Measurements from ENCODE around the gene RAP1GAP2. TPM values are rescaled to one million over a fixed set of nuclear protein-coding genes. Genes with fewer than 3 reads are reported as not detected.

RAP1GAP2 gene
- total RNA-seq, 2 donors from 2014 or later, result 22.4 to 32.9 TPM

- Histone ChIP-seq H3K27ac (no peak overlapping the region), H3K36me3 (peaks cover 8% of the 10 kb centered on the region), H3K9me3 (peaks cover 0 to 8% of the 10 kb centered on the region in 2 donors), H3K4me1 (no peaks in the 10 kb centered on the region), H3K27me3 (no peaks in the 10 kb centered on the region), H3K4me3 (no peak overlapping the region)
- no peak for DNase-seq (ENCODE audit: low spot score)
- TF ChIP-seq, protein P1, sequence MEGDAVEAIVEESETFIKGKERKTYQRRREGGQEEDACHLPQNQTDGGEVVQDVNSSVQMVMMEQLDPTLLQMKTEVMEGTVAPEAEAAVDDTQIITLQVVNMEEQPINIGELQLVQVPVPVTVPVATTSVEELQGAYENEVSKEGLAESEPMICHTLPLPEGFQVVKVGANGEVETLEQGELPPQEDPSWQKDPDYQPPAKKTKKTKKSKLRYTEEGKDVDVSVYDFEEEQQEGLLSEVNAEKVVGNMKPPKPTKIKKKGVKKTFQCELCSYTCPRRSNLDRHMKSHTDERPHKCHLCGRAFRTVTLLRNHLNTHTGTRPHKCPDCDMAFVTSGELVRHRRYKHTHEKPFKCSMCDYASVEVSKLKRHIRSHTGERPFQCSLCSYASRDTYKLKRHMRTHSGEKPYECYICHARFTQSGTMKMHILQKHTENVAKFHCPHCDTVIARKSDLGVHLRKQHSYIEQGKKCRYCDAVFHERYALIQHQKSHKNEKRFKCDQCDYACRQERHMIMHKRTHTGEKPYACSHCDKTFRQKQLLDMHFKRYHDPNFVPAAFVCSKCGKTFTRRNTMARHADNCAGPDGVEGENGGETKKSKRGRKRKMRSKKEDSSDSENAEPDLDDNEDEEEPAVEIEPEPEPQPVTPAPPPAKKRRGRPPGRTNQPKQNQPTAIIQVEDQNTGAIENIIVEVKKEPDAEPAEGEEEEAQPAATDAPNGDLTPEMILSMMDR (IDR thresholded peaks at IDR 0.05), result no peak
These were observed 221.7 kb downstream of the RAP1GAP2 start for GRCh38 chr17:3017936-3018335.

DNA sequence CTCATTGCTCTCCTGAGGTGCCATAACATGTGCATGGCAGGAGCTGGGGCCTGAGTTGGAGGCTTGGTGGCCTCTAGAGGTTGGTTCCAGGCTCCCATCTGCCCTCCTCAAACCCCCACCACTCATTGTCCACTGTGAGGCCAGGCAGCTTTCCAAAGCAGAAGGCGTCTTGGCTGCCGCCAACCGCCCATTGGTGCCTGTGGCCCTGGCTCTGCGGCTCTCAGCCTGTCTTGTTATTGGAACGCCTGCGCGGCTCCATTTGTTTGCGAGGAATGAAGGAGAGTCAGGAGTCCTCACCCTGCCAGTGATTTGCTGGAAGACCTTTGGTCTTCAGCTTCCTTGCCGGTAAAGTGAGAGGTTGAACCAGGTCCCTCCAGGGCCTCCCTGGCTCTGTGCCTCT, 223.5 kb downstream of the RAP1GAP2 start:
- no peaks in the 10 kb centered on the region for H3K27me3 ChIP-seq
- DNase-seq (ENCODE audit: low spot score), result no peak
- no peak overlapping the region for H3K4me3 ChIP-seq
- no peaks in the 10 kb centered on the region for H3K4me1 ChIP-seq
- TF ChIP-seq, protein P1 (IDR thresholded peaks at IDR 0.05), result no peak
- peaks cover 0 to 8% of the 10 kb centered on the region in 2 donors for H3K9me3 ChIP-seq
- no peak overlapping the region for H3K27ac ChIP-seq
- H3K36me3 ChIP-seq, result peaks cover 8% of the 10 kb centered on the region

GRCh38 chr17:3020381-3020780, 224.1 kb downstream of the RAP1GAP2 start:
- no peak for DNase-seq (ENCODE audit: low spot score)
- peaks cover 0 to 8% of the 10 kb centered on the region in 2 donors for H3K9me3 ChIP-seq
- no peak overlapping the region for H3K27ac ChIP-seq
- H3K27me3 ChIP-seq, result no peaks in the 10 kb centered on the region
- TF ChIP-seq, protein P1 (IDR thresholded peaks at IDR 0.05), result no peak
- no peaks in the 10 kb centered on the region for H3K4me1 ChIP-seq
- H3K36me3 ChIP-seq, result peaks cover 8% of the 10 kb centered on the region
- H3K4me3 ChIP-seq, result no peak overlapping the region

DNA sequence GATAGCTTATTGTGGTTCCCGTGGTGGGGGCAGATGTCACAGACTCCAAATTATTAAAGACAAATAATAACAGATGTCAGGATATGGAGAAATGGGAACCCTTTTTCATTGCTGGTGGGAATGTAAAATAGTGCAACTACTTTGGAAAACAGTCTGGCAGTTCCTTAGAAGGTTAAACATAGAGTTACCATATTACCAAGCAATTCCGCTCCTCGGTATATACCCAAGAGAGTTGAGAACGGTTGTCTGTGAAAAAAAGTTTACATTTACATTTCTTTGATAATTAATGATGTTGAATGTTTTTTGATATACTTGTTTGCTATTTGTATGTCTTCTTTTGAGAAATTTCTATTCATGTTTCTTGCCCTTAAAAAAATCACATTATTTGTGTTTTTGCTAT, 226.0 kb downstream of the RAP1GAP2 start:
- no peak for DNase-seq (ENCODE audit: low spot score)
- H3K4me3 ChIP-seq, result no peak overlapping the region
- no peaks in the 10 kb centered on the region for H3K4me1 ChIP-seq
- no peak overlapping the region for H3K27ac ChIP-seq
- H3K27me3 ChIP-seq, result no peaks in the 10 kb centered on the region
- peaks cover 21% of the 10 kb centered on the region for H3K36me3 ChIP-seq
- TF ChIP-seq, protein P1 (IDR thresholded peaks at IDR 0.05), result no peak
- H3K9me3 ChIP-seq, result peaks cover 0 to 8% of the 10 kb centered on the region in 2 donors

DNA sequence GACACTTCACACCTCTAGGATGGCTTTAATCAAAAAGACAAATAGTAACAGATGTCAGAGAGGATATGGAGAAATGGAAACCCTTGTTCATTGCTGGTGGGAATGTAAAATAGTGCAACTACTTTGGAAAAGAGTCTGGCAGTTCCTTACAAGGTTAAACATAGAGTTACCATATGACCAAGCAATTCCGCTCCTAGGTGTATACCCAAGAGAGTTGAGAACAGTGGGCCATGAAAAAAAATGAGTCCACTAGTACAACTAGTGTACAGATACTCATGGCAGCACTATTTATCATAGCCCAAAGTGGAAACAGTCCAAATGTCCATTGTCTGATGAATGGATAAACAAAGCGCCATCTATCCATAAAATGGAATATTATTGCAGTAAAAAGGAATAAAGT, 228.1 kb downstream of the RAP1GAP2 start:
- Histone ChIP-seq H3K27me3 (no peaks in the 10 kb centered on the region), H3K9me3 (peaks cover 0 to 8% of the 10 kb centered on the region in 2 donors), H3K4me3 (no peak overlapping the region), H3K27ac (no peak overlapping the region), H3K4me1 (peaks cover 0 to 11% of the 10 kb centered on the region in 2 donors), H3K36me3 (peaks cover 21% of the 10 kb centered on the region)
- TF ChIP-seq, protein P1 (IDR thresholded peaks at IDR 0.05), result no peak
- no peak for DNase-seq (ENCODE audit: low spot score)

DNA sequence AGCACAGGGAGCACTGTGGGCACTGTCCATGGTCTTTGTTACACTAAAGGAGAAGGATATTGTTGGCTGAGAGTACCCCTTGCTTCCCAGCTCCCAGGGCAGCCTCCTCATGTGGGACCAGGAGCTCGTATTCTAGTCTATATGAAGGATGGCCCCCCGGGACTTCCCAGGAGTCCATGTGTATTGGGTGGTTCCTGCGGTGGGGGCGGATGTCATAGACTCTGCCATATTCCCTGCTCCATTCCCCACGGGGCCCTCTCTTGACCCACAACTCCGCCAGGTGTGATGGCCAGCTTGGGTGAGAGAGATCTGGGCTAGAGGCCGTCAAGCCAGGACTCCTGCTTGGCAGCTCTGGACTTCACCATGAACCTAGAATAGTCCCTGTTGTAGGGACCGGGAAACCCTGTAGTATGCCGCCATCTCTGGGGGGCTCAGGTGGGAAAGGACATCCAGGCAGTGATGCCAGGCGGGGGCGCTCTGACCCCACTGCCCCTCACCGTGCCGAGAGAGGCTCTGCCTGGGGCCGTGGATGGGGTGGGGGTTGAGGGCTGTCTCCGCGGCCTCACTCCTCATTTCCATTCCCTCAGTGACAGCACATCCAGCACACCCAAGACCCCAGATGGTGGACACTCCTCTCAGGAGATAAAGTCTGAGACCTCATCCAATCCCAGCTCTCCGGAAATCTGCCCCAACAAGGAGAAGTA, 229.3 kb downstream of the RAP1GAP2 start:
- Histone ChIP-seq H3K27ac (no peak overlapping the region), H3K4me3 (no peak overlapping the region), H3K9me3 (peaks cover 0 to 8% of the 10 kb centered on the region in 2 donors), H3K36me3 (peaks cover 21% of the 10 kb centered on the region), H3K27me3 (no peaks in the 10 kb centered on the region), H3K4me1 (peaks cover 0 to 20% of the 10 kb centered on the region in 2 donors)
- DNase-seq (ENCODE audit: low spot score), result no peak
- TF ChIP-seq, protein P1 (IDR thresholded peaks at IDR 0.05), result no peak
